Measurements from ENCODE around the gene REXO4. TPM values are rescaled to one million over a fixed set of nuclear protein-coding genes. Genes with fewer than 3 reads are reported as not detected.

Gene REXO4
- total and polyA plus RNA-seq, 10 of the 15 experiments (the other 5 are each of a cell fraction or from before 2014, with no cell fraction given): 2.7 to 43.9 (median 30.5) TPM

GRCh38 chr9:133448487-133448972 is 30.7 kb upstream of the REXO4 start:
- H3K9ac ChIP-seq (ENCODE audit: control insufficient read depth, insufficient read depth, low read length): no peak overlapping the region
- no TSS peak for BruUV-seq (replicated peaks)
- no peak overlapping the region for H3K4me2 ChIP-seq (ENCODE audit: control insufficient read depth, insufficient read depth)
- POLR2A ChIA-PET: no interaction called here
- H3K79me2 ChIP-seq (ENCODE audit: control insufficient read depth, insufficient read depth, low read length): no peaks in the 10 kb centered on the region
- FAIRE-seq (no peak), ATAC-seq (no peak), DNase-seq (ENCODE audit: low read depth, low spot score) (no peak)
- RAD21 ChIA-PET (ENCODE audit: unreplicated experiment): no interaction called here
- WGBS (ENCODE audit: insufficient coverage, insufficient replicate concordance, low lambda C conversion rate, missing lambda C conversion rate): 55% methylated on average over 13 of the region's 13 CpGs
- H3K36me3 ChIP-seq (ENCODE audit: control insufficient read depth in 2 of 2, insufficient read depth in 2 of 2, low read length in 1 of 2): no peaks in the 10 kb centered on the region
- no peak overlapping the region for H3K4me3 ChIP-seq
- H3K27me3 ChIP-seq (replicated peaks in 1 of 2; ENCODE audit: control insufficient read depth in 2 of 2, insufficient read depth in 2 of 2, low read length in 1 of 2): peaks cover 0 to 2% of the 10 kb centered on the region in 2 experiments; a peak in 3 of 4 replicates
- no peaks in the 10 kb centered on the region for H3K9me3 ChIP-seq (replicated peaks; ENCODE audit: control insufficient read depth, insufficient read depth, low read length)
- TF ChIP-seq BCLAF1 (IDR thresholded peaks at IDR 0.05) (no peak), ZBTB11 (CRISPR knock-in tag; IDR thresholded peaks at IDR 0.05) (no peak), GATAD2B (conservative IDR thresholded peaks at IDR 0.05; ENCODE audit: low read depth) (no peak), CBX5 (IDR thresholded peaks at IDR 0.05; ENCODE audit: low read depth) (no peak), MAX (IDR thresholded peaks at IDR 0.05; ENCODE audit: low read depth, low read length) (no peak), PML (IDR thresholded peaks at IDR 0.05; ENCODE audit: low read length) (no peak)
- CTCF ChIA-PET: no interaction called here
- in situ Hi-C loops (cut with MboI): no loop called here
- SMC1A ChIA-PET (ENCODE audit: uncharacterized antibody, unreplicated experiment): no interaction called here
- no peaks in the 10 kb centered on the region for H4K20me1 ChIP-seq (ENCODE audit: control insufficient read depth, insufficient read depth)
- no peak overlapping the region for H2AFZ ChIP-seq (ENCODE audit: control insufficient read depth, low read depth, low read length)
- no peaks in the 10 kb centered on the region for H3K4me1 ChIP-seq (ENCODE audit: control insufficient read depth, insufficient read depth, low read length)
- intact Hi-C loops (cut with micrococcal nuclease; ENCODE audit: unreplicated experiment): no loop called here
- no peak overlapping the region for H3K27ac ChIP-seq (ENCODE audit: control insufficient read depth, insufficient read depth)

Data from GM12878 (cell line).